Upper lobe of left lung (tissue), 4 donors: ENCODE data around the gene SEC24A.

Experiments used
- EP300 ChIP-seq, 4 donors: sonication (generic); formaldehyde crosslinking; IDR thresholded peaks; one replicate each; pipeline ENCODE4 v1.5.1; 2017; ENCODE audit warnings: antibody characterized with exemption in 4 of 4, control low read depth in 2 of 4
- TF ChIP-seq, protein P1 (sequence below), 6 experiments: fragments of 450-650 bp in 4 of 6; fragments of 200-600 bp in 2 of 6; sonication (generic) in 2 of 6; IDR thresholded peaks; one replicate each; pipeline ENCODE4 v1.5.1; 2016 to 2019; ENCODE audit warnings: antibody characterized with exemption in 6 of 6

DNA sequence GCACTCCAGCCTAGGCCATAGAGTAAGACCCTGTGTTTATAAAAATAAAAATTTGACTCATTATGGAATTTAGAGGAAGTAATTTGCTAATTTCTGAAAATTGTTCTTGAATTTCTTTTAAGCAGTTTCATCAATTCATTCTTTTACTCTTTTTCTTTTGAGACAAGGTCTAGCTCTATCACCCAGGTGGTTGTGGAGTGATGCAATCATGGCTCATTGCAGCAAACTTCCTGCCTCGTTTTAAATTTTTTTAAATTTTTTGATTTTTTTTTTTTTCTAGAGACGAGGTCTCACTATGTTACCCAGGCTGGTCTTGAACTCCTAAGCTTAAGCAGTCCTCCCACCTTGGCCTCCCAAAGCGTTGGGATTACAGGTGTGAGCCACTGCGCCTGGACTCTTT lies 86.7 kb downstream of the SEC24A start:
- TF ChIP-seq, protein P1, sequence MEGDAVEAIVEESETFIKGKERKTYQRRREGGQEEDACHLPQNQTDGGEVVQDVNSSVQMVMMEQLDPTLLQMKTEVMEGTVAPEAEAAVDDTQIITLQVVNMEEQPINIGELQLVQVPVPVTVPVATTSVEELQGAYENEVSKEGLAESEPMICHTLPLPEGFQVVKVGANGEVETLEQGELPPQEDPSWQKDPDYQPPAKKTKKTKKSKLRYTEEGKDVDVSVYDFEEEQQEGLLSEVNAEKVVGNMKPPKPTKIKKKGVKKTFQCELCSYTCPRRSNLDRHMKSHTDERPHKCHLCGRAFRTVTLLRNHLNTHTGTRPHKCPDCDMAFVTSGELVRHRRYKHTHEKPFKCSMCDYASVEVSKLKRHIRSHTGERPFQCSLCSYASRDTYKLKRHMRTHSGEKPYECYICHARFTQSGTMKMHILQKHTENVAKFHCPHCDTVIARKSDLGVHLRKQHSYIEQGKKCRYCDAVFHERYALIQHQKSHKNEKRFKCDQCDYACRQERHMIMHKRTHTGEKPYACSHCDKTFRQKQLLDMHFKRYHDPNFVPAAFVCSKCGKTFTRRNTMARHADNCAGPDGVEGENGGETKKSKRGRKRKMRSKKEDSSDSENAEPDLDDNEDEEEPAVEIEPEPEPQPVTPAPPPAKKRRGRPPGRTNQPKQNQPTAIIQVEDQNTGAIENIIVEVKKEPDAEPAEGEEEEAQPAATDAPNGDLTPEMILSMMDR (IDR thresholded peaks at IDR 0.05) = no peak
- no peak for TF ChIP-seq EP300 (IDR thresholded peaks at IDR 0.05)
